ENCODE measurements around the gene ZNHIT2.

Gene ZNHIT2

GRCh38 chr11:65134240-65134951, 16.9 kb upstream of the ZNHIT2 start, which contains the start of gene SYVN1:
Gene SYVN1, minus strand, starts transcription at chr11:65134519. Its CDS starts 918 bp downstream, at chr11:65133601.
- peak; percentile 85 for DNase-seq (ENCODE audit: low read depth)

- DNase-seq (ENCODE audit: low read depth) = no peak
Observed at GRCh38 chr11:65133724-65134123, 16.2 kb upstream of the ZNHIT2 start.

DNA sequence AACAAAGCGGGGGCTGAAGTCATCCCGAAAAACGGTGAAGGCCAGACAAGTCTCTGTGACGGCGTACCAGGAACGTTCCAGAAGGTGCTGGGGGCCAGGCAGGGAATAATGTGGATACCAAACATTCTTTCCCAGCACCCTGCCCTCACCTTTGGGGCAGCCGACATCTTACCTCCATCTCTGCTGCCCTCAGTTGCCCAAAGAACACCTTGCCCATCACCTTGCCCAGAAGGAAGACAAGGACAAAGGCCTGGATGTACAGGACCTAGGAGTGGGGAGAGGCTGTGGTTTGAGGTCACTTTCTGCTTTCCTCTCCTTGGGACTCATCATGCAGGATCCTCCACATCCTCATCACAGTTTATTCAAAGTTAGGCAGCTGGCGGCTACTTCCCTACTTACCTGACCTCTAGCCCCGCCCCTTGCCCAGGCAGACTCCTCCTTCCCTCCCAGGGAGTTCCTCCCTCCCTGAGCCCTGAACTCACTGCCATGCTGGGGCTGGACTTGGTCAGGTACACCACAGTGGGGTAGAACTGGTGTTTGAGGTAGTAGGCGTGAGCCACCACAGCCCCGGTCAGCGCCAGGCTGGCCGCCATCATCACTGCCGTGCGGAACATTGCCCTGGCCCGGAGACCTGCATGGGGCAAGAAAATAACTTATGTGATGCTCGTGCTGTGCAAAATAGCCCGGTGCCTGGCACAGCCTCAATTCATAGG, 15.6 kb upstream of the ZNHIT2 start:
- no peak for DNase-seq (ENCODE audit: low read depth)

DNA sequence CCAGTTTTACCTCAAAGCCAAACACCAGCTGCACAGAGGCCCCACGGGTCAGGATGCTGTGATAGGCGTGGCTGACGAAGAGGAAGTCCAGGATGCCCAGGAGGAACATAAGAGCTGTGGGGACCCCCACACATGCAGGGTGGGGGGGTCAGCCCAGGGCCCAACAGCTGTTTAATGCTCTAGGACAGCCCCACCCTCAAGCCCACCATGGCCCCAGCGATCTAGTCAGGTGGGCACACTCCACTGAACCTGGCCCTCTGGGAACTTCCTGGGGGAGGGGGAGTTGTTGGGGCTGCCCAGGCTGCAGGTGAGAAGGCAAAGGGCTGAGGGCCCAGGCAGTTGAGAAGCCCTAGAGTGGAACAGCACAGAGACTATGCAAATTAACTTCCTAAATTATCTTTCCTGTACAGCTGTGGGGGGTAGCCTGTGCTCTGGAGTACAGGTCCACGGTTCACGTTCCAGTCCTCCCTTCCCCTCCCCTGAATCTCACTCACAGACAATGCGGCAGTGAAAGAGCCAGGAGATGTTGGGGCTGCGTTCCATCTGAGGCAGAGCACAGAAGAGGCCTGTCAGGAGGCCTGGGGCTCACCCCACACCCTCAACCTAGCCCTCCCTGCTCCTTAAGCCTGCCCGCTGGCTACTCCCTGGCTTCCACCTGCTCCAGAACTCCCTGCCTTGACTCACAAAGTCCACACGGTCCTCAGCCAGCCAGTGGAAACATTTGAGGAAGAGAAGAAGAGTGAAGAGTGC, 14.9 kb upstream of the ZNHIT2 start:
- no peak for DNase-seq (ENCODE audit: low read depth)

- DNase-seq (ENCODE audit: low read depth) = no peak
Observed at GRCh38 chr11:65131895-65132237, 14.4 kb upstream of the ZNHIT2 start.

DNA sequence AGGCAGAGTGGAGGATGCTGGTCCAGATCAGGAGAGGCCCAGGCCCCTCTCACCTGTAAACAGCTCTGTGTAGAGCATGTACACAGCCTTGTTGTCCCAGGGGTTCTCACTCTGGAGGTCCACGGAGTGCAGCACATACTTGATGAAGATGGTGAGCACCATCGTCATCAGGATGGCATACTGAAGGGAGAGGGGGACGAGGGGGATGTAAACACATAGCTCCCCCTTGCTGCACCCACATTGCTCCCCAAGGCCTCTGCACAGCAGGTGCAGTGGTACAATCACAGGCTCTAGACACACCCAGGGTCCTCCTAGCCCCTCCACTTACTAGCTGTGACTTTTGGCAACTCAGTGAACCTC, 13.9 kb upstream of the ZNHIT2 start:
- no peak for DNase-seq (ENCODE audit: low read depth)

- DNase-seq (ENCODE audit: low read depth) = no peak
Observed at GRCh38 chr11:65130631-65131416, 13.3 kb upstream of the ZNHIT2 start.

- no peak for DNase-seq (ENCODE audit: low read depth)
Observed at GRCh38 chr11:65129649-65130441, 12.3 kb upstream of the ZNHIT2 start.

DNA sequence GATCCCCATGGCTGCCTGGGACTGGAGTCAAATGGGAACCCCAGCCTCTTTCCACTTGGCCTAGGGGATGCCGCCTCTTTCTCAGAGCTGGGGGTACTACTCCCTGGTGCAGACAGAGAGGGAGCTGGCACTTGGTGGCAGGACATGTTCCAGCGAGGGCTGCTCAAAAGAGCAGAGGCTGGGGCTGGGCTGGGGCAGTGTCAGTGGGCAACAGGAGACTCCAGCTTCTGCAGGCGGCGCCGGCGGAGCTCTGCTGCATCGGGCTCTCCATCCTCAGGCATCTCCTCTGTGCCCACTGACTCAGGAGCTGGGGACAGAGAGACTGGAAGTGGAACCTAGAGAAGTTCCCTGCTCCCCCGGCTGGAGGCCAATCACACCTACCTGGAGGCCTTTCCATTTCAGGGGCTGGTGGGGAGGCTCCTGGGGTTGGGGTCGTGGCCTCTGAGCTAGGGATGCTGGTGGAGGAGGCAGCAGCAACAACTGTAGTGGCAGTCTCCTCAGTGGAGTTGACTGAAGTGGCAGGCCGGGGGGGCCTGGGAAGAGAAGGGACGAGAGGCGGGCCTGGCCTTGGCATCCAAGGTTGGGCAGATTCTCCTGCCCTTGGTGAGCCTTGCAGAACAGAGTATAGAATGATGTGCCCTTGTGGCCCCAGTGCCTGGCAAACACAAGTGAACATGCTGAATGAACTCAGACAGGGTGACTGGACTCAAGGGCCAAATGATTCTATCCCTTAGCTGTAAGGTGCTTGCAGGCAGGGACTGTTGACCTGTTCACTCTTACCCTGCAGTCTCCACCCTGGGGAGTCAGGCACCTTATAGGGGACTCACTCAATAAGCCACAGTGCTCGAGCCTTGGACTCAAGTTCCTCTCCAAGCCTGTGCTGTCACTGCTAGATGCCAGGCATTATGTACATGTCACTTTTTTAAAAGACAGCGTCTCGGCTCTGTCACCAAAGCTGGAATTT, 11.0 kb upstream of the ZNHIT2 start:
- no peak for DNase-seq (ENCODE audit: low read depth)

- DNase-seq (ENCODE audit: low read depth) = no peak
Observed at GRCh38 chr11:65127473-65128181, 10.1 kb upstream of the ZNHIT2 start.

GRCh38 chr11:65126624-65127274, 9.2 kb upstream of the ZNHIT2 start:
- DNase-seq (ENCODE audit: low read depth) = no peak

- no peak for DNase-seq (ENCODE audit: low read depth)
Observed at GRCh38 chr11:65125197-65126056, 7.9 kb upstream of the ZNHIT2 start.

GRCh38 chr11:65124480-65125196, 7.1 kb upstream of the ZNHIT2 start:
- DNase-seq (ENCODE audit: low read depth) = no peak

DNA sequence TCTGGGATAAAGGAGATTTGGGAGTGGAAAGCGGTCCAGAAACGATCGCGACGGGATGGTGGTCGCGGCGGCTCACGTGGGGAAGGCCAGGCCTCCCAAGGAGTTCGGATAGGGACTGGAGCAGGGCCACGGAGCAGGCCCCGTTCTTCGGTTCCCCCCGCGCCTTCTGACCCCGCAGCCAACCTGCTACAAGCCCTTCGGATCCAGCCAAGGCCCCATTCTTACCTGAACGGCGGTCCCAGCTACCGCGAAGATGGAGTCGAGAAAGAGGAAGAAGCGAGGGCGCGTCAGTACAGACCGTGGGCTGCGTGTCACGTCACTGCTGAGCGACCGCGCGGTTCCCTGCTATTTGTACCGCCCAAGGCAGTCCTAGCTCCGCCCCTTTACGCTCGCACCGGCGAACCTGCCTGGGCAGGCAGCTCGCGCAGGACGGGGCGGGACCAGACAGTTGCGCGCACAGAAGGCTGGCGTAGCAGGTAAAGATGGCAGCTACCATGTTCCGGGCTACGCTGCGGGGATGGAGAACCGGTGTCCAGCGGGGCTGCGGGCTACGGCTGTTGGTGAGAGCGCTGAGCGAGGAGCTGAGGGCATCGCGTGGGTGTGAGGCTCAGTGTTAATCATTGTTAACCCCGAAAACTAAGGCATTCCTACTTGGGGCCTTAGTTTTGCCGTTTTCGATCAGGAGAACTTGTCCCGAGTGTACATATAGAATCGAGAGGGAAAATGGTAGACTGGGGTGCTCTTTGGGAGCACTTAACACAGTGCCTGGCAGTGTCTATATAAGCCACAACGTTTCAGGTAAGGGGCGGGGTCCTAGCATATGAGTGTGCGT, 4.6 kb upstream of the ZNHIT2 start, which contains the start of the genes FAU and MRPL49:
TSS of gene FAU (minus strand) at position 270 of the 832 bp plus-strand sequence. CDS start 321 bp downstream, outside the sequence.
TSS of gene MRPL49 (plus strand) at position 457 of the 832 bp plus-strand sequence. CDS start at position 483, 26 bp downstream.
- DNase-seq (ENCODE audit: low read depth) = peak; percentile 98

DNA sequence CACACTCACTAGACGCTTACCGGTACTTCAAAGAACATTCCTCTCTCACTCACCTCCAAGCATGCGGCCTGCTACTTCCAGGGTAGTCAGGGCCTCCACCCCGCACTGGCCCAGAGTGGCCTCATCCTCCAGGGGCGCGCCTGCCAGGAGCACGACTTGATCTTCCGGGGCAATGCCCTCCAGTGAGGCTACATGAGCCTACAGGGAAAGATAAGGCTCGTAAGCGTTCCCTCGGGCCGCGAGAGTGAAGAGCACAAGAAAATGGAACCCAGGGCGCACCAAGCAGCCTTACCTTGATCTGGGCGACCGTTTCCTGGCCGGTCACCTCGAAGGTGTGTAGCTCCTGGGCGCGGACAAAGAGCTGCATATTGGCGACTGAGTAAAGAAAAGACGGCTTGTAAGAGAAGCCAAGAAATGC, 4.0 kb upstream of the ZNHIT2 start:
- no peak for DNase-seq (ENCODE audit: low read depth)

DNA sequence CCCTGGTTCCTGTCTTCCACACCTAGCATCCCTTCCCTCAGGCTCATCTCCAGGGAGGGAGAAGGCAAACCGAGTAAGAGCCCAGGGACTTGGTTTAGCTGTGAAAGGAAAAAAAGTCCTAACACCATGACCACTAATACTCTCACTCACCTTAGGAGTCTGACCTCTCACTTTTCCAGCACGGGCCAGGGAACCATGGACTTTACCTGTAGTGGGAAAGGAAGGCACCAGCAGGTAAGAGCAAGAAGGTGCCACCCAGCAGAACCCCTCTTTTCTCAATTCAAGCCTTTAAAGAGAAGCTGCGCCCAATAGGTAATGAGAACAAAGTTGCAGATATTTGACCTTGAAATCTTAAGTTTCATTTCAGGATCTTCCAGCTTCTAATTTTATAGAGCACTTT, 3.3 kb upstream of the ZNHIT2 start:
- no peak for DNase-seq (ENCODE audit: low read depth)

Measured in T-helper 22 cell (primary cell).